ENCODE results near the gene RMC1. TPM values are rescaled to one million over a fixed set of nuclear protein-coding genes. Genes with fewer than 3 reads are reported as not detected.

The RMC1 gene
- total and polyA plus RNA-seq, 2 of the 13 experiments (the other 11 are each of a cell fraction or from before 2014, with no cell fraction given), result 9.4 to 19.5 TPM

- Histone ChIP-seq H4K20me1 (ENCODE audit: insufficient read depth, low read length) (no peaks in the 10 kb centered on the region), H2AFZ (ENCODE audit: low read length) (no peak overlapping the region), H3K27me3 (ENCODE audit: control insufficient read depth in 1 of 2, insufficient read depth in 2 of 2, low read length in 2 of 2) (no peaks in the 10 kb centered on the region), H3K9me3 (ENCODE audit: low read length) (no peaks in the 10 kb centered on the region), H3K4me3 (replicated peaks in 1 of 3; ENCODE audit: insufficient read depth in 1 of 3, low read depth in 2 of 3, low read length in 3 of 3) (no peak overlapping the region), H3K4me2 (ENCODE audit: low read depth, low read length) (no peak overlapping the region), H3K9ac (ENCODE audit: insufficient read depth, low read depth, low read length) (no peak overlapping the region), H3K36me3 (replicated peaks in 1 of 2; ENCODE audit: control insufficient read depth in 1 of 2, insufficient read depth in 2 of 2, low read length in 2 of 2) (peaks cover 12 to 52% of the 10 kb centered on the region in 2 experiments; a peak in 4 of 5 replicates), H3K4me1 (ENCODE audit: insufficient read depth, low read length) (no peaks in the 10 kb centered on the region), H3K27ac (ENCODE audit: extremely low read length, insufficient read depth, low read length) (no peak overlapping the region), H3K79me2 (ENCODE audit: insufficient read depth, low read length) (no peaks in the 10 kb centered on the region)
- no peak for FAIRE-seq
- 99% methylated on average over 3 of the region's 3 CpGs for WGBS (ENCODE audit: low lambda C conversion rate)
- ATAC-seq, result no peak
- ChIA-PET CTCF (ENCODE audit: low intra/inter-chr PET ratio, low total read pairs) (no interaction called here), POLR2A (no interaction called here)
- no TSS peak for BruUV-seq (replicated peaks)
- TF ChIP-seq, protein P1, sequence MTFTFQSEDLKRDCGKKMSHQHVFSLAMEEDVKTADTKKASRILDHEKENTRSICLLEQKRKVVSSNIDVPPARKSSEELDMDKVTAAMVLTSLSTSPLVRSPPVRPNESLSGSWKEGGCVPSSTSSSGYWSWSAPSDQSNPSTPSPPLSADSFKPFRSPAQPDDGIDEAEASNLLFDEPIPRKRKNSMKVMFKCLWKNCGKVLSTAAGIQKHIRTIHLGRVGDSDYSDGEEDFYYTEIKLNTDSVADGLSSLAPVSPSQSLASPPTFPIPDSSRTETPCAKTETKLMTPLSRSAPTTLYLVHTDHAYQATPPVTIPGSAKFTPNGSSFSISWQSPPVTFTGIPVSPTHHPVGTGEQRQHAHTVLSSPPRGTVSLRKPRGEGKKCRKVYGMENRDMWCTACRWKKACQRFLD (CRISPR knock-in tag; IDR thresholded peaks at IDR 0.05; ENCODE audit: borderline replicate concordance), result no peak
- no peak for TF ChIP-seq ARNT (IDR thresholded peaks at IDR 0.05)
- no peak for TF ChIP-seq KLF16 (CRISPR knock-in tag; IDR thresholded peaks at IDR 0.05)
- TF ChIP-seq MAF1 (CRISPR knock-in tag; IDR thresholded peaks at IDR 0.05; ENCODE audit: borderline replicate concordance), result no peak
- no peak for TF ChIP-seq KDM5B (CRISPR knock-in tag; IDR thresholded peaks at IDR 0.05; ENCODE audit: borderline replicate concordance)
- TF ChIP-seq BRD4 (CRISPR knock-in tag; IDR thresholded peaks at IDR 0.05), result no peak
- no peak for TF ChIP-seq SSRP1 (CRISPR knock-in tag; IDR thresholded peaks at IDR 0.05)
- TF ChIP-seq ZFP37 (CRISPR knock-in tag; IDR thresholded peaks at IDR 0.05; ENCODE audit: borderline replicate concordance), result no peak
- TF ChIP-seq ZHX1 (CRISPR knock-in tag; IDR thresholded peaks at IDR 0.05; ENCODE audit: low read depth), result no peak
- no peak for TF ChIP-seq ZNF790 (CRISPR knock-in tag; IDR thresholded peaks at IDR 0.05; ENCODE audit: borderline replicate concordance)
- no peak for TF ChIP-seq NCOA5 (CRISPR knock-in tag; IDR thresholded peaks at IDR 0.05)
- TF ChIP-seq ZFP90 (CRISPR knock-in tag; IDR thresholded peaks at IDR 0.05; ENCODE audit: borderline replicate concordance), result no peak
- TF ChIP-seq ZNF235 (CRISPR knock-in tag; IDR thresholded peaks at IDR 0.05; ENCODE audit: borderline replicate concordance), result no peak
- no peak for TF ChIP-seq IRX3 (CRISPR knock-in tag; IDR thresholded peaks at IDR 0.05; ENCODE audit: borderline replicate concordance, low read depth)
- TF ChIP-seq MTF2 (CRISPR knock-in tag; IDR thresholded peaks at IDR 0.05; ENCODE audit: borderline replicate concordance), result no peak
- no peak for TF ChIP-seq NCOA2 (CRISPR knock-in tag; IDR thresholded peaks at IDR 0.05)
- TF ChIP-seq, protein P2, sequence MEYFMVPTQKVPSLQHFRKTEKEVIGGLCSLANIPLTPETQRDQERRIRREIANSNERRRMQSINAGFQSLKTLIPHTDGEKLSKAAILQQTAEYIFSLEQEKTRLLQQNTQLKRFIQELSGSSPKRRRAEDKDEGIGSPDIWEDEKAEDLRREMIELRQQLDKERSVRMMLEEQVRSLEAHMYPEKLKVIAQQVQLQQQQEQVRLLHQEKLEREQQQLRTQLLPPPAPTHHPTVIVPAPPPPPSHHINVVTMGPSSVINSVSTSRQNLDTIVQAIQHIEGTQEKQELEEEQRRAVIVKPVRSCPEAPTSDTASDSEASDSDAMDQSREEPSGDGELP (IDR thresholded peaks at IDR 0.05; ENCODE audit: borderline replicate concordance, low read depth), result no peak
- no peak for TF ChIP-seq ZNF230 (CRISPR knock-in tag; IDR thresholded peaks at IDR 0.05)
- DNase-seq (ENCODE audit: low spot score), result no peak
- in situ Hi-C loops (cut with HindIII; ENCODE audit: extremely low pct_ligation_motif_present, low pct_unique_long_range_greater_than_20kb), result no loop called here
- intact Hi-C loops (cut with micrococcal nuclease; ENCODE audit: unreplicated experiment), result no loop called here
Measured at GRCh38 chr18:23479829-23480505, 23.3 kb upstream of the RMC1 start.

Data from HepG2 (cell line).